Thoracic aorta (tissue), 2 donors: ENCODE measurements around the gene DNMT3B. TPM values are rescaled to one million over a fixed set of nuclear protein-coding genes. Genes with fewer than 3 reads are reported as not detected.

Source experiments
- ATAC-seq: fragments of 150-250 bp; one replicate; pipeline ENCODE4 v1.8.0; 2017; ENCODE audit warnings: low read depth; ENCODE audit not compliant: insufficient number of reproducible peaks, low FRiP score
- DNase-seq: peaks from one replicate; pipeline ENCODE4 v3.0.0-alpha.2; 2020; ENCODE audit warnings: low spot score
- H3K27ac ChIP-seq, 2 donors: fragments of 200-600 bp; sonication (generic); 1 replicate in 1 of 2; 2 replicates in 1 of 2; pipeline ENCODE4 v1.5.1; 2016; ENCODE audit warnings: mild to moderate bottlenecking in 2 of 2, moderate library complexity in 2 of 2
- H3K27me3 ChIP-seq: fragments of 200-600 bp; sonication (generic); replicated peaks from 2 replicates; pipeline ENCODE4 v1.6.0; 2016; ENCODE audit warnings: mild to moderate bottlenecking; ENCODE audit not compliant: insufficient read depth
- H3K36me3 ChIP-seq: fragments of 200-600 bp; sonication (generic); one replicate; pipeline ENCODE4 v1.5.1; 2016
- H3K4me1 ChIP-seq, 2 donors: fragments of 200-600 bp; sonication (generic); 1 replicate in 1 of 2; 2 replicates in 1 of 2; pipeline versions ENCODE4 v1.5.1 to v1.6.0; 2016; ENCODE audit warnings: low read depth in 2 of 2, mild to moderate bottlenecking in 1 of 2; ENCODE audit not compliant: control insufficient read depth in 1 of 2
- H3K4me3 ChIP-seq: fragments of 200-600 bp; sonication (generic); 2 replicates; pipeline ENCODE4 v1.5.1; 2016; ENCODE audit warnings: mild to moderate bottlenecking
- H3K9me3 ChIP-seq: fragments of 200-600 bp; sonication (generic); 2 replicates; pipeline ENCODE4 v1.5.1; 2016
- CTCF ChIP-seq: fragments of 200-600 bp; sonication (generic); IDR thresholded peaks from one replicate; pipeline ENCODE4 v1.5.1; 2019; ENCODE audit warnings: antibody characterized with exemption
- total RNA-seq, 2 donors: library from RNA; depleted of rRNA; stranded (reverse); fragments of >200 nt; gene quantifications; one replicate each; pipeline versions ENCODE4 v1.1.0 to v1.2.3, GENCODE V29; 2016

Gene DNMT3B
- total RNA-seq, 2 donors from 2014 or later = 0.81 to 1.3 TPM

- H3K27me3 ChIP-seq = no peaks in the 10 kb centered on the region
- no peak overlapping the region for H3K27ac ChIP-seq
- DNase-seq (no peak), ATAC-seq (no peak)
- no peak overlapping the region for H3K4me3 ChIP-seq
- no peaks in the 10 kb centered on the region for H3K9me3 ChIP-seq
- TF ChIP-seq CTCF = no peak
- peaks cover 6% of the 10 kb centered on the region for H3K36me3 ChIP-seq
- no peaks in the 10 kb centered on the region for H3K4me1 ChIP-seq
Measured at GRCh38 chr20:32806356-32806755, 44.2 kb downstream of the DNMT3B start.

GRCh38 chr20:32807706-32808105 is 45.5 kb downstream of the DNMT3B start:
- H3K4me1 ChIP-seq = no peaks in the 10 kb centered on the region
- H3K27me3 ChIP-seq = no peaks in the 10 kb centered on the region
- ATAC-seq (no peak), DNase-seq (no peak)
- no peak overlapping the region for H3K27ac ChIP-seq
- H3K9me3 ChIP-seq = no peaks in the 10 kb centered on the region
- TF ChIP-seq CTCF = no peak
- no peak overlapping the region for H3K4me3 ChIP-seq
- no peaks in the 10 kb centered on the region for H3K36me3 ChIP-seq

- no peak overlapping the region for H3K27ac ChIP-seq
- H3K9me3 ChIP-seq = no peaks in the 10 kb centered on the region
- no peaks in the 10 kb centered on the region for H3K36me3 ChIP-seq
- H3K27me3 ChIP-seq = no peaks in the 10 kb centered on the region
- TF ChIP-seq CTCF = no peak
- H3K4me3 ChIP-seq = no peak overlapping the region
- ATAC-seq (no peak), DNase-seq (no peak)
- no peaks in the 10 kb centered on the region for H3K4me1 ChIP-seq
Measured at GRCh38 chr20:32808438-32808837, 46.3 kb downstream of the DNMT3B start.

- H3K4me1 ChIP-seq = no peaks in the 10 kb centered on the region
- no peaks in the 10 kb centered on the region for H3K36me3 ChIP-seq
- H3K27ac ChIP-seq = no peak overlapping the region
- no peak overlapping the region for H3K4me3 ChIP-seq
- no peak for ATAC-seq
- DNase-seq = no peak
- H3K9me3 ChIP-seq = no peaks in the 10 kb centered on the region
- TF ChIP-seq CTCF = no peak
- no peaks in the 10 kb centered on the region for H3K27me3 ChIP-seq
Measured at GRCh38 chr20:32809907-32810306, 47.7 kb downstream of the DNMT3B start.

- no peak for ATAC-seq
- DNase-seq = no peak
- no peak for TF ChIP-seq CTCF
- H3K27ac ChIP-seq = no peak overlapping the region
- H3K4me3 ChIP-seq = no peak overlapping the region
- no peaks in the 10 kb centered on the region for H3K4me1 ChIP-seq
- H3K36me3 ChIP-seq = no peaks in the 10 kb centered on the region
- H3K27me3 ChIP-seq = no peaks in the 10 kb centered on the region
- no peaks in the 10 kb centered on the region for H3K9me3 ChIP-seq
Measured at GRCh38 chr20:32810941-32811340, 48.8 kb downstream of the DNMT3B start.
